ENCODE results near the gene SLC22A7. TPM values are rescaled to one million over a fixed set of nuclear protein-coding genes. Genes with fewer than 3 reads are reported as not detected.

SLC22A7 gene
- total RNA-seq, 6 experiments from 2014 or later: 145 to 348 (median 185) TPM

DNA sequence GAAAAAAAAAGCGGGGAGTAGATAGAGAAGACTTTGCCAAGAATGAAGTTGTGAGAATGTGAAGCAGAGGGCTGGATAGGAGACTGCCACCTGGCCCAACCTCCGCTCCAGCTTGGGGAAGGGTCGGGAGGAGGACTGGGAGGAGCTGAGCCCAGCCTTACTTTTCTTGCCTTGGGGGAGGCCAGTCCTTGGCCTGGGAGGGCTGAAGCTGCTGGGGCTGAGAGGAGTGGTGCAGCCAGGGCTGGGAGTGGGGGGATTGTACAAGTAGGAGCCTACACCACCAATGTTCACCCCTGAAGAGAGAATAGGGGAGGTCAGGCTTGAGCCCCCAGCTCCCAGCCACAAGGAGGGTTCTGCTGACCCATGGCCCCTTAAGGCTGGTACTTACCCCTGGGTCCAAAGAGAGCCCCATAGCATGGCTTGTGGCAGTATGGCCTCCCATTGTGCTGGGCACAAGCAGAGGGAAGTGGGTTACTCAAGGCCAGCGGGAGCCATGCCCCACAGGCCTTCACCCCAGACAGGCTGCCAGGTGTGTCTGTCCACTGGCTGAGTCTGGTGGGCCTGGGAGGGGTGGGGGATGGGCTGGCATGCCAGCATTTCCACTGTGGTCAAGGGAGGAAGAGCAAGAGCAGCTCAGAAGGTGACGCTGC is 9.5 kb downstream of the SLC22A7 start:
- peak; percentile 71 to 86 (median 74) for DNase-seq
- peak; percentile 44 to 70 (median 50) for ATAC-seq
- Histone ChIP-seq H3K4me3 (no peak overlapping the region), H3K27me3 (no peaks in the 10 kb centered on the region), H3K4me1 (peaks cover 0 to 28% (median 0%) of the 10 kb centered on the region in 4 donors), H3K9me3 (no peaks in the 10 kb centered on the region), H3K36me3 (peaks cover 0 to 22% (median 11%) of the 10 kb centered on the region in 4 donors), H3K27ac (peak overlapping the region; percentile 33 to 43 (median 42))
- intact Hi-C loops (cut with DNase I): no loop called here
- WGBS (ENCODE audit: insufficient coverage, low coverage, low lambda C conversion rate, missing lambda C conversion rate): 33% methylated on average over 3 of the region's 5 CpGs
- peak; percentile 29 for TF ChIP-seq POLR2A (IDR thresholded peaks at IDR 0.05)
- TF ChIP-seq, protein P1, sequence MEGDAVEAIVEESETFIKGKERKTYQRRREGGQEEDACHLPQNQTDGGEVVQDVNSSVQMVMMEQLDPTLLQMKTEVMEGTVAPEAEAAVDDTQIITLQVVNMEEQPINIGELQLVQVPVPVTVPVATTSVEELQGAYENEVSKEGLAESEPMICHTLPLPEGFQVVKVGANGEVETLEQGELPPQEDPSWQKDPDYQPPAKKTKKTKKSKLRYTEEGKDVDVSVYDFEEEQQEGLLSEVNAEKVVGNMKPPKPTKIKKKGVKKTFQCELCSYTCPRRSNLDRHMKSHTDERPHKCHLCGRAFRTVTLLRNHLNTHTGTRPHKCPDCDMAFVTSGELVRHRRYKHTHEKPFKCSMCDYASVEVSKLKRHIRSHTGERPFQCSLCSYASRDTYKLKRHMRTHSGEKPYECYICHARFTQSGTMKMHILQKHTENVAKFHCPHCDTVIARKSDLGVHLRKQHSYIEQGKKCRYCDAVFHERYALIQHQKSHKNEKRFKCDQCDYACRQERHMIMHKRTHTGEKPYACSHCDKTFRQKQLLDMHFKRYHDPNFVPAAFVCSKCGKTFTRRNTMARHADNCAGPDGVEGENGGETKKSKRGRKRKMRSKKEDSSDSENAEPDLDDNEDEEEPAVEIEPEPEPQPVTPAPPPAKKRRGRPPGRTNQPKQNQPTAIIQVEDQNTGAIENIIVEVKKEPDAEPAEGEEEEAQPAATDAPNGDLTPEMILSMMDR (IDR thresholded peaks at IDR 0.05): no peak

DNA sequence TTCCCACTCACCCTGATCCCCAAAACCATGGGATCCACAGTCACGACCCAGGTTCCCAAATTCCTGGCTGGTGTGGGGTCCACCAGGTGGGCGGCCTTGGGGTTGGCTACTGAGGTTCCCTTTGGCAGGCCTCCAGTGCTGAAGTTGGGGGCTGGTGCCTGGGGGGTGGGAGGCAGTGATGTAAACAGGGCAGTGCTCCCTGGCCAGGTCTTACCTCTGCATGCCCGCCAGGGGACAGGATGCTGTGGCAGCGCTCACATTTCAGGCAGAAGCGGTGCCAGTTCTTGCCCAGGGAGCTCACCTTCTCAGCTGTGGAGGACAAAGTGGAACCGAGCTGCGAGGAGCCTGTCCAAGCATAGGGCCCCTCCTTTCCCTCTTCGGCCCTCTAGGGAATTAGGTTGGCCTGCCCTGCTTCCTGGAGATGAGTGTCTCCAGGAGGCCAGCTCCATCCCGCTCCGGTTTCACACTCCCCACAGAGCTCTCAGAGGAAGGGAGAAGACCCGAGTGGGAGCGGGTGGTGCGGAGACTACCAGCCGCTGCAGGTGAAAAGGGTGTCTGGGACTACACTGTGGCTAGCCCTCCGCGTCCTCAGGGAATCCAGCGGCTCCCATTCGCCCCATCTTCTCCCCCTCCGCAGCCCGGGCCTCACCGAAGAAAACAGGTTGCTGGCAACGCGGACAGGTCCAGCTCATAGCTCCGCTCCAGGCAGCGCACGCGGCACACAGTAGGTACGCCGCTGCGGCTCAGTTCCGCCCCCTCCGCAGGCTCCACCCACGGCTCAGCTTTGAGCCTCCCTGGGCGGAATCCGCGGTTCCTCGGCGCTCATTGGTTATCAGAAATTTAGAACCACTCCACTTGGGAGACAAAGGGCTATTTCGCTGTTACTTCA is 10.3 kb downstream of the SLC22A7 start, which contains the start of gene CRIP3:
CRIP3 (minus strand) TSS at position 726 of the 889 bp plus-strand sequence; CDS start at position 692, 34 bp downstream.
- H3K27me3 ChIP-seq: no peaks in the 10 kb centered on the region
- intact Hi-C loops (cut with DNase I): no loop called here
- H3K4me3 ChIP-seq: peak within 1 kb of the TSS; percentile 29 to 47 (median 31)
- DNase-seq (peak; percentile 78 to 82 (median 81)), ATAC-seq (peak; percentile 62 to 75 (median 68))
- WGBS (ENCODE audit: insufficient coverage, low coverage, low lambda C conversion rate, missing lambda C conversion rate): 2% methylated on average over 14 of the region's 39 CpGs
- TF ChIP-seq POLR2A (IDR thresholded peaks at IDR 0.05): peak; percentile 48
- TF ChIP-seq, protein P1 (IDR thresholded peaks at IDR 0.05): peak; percentile 51 to 68 (median 54)
- H3K4me1 ChIP-seq: peaks cover 0 to 28% (median 0%) of the 10 kb centered on the region in 4 donors
- peak within 1 kb of the TSS; percentile 33 to 43 (median 42) for H3K27ac ChIP-seq
- no peaks in the 10 kb centered on the region for H3K9me3 ChIP-seq
- H3K36me3 ChIP-seq: peaks cover 0 to 15% (median 7%) of the 10 kb centered on the region in 4 donors

- Histone ChIP-seq H3K4me1 (peaks cover 0 to 26% (median 0%) of the 10 kb centered on the region in 4 donors), H3K27me3 (no peaks in the 10 kb centered on the region), H3K9me3 (no peaks in the 10 kb centered on the region), H3K36me3 (peaks cover 0 to 9% (median 3%) of the 10 kb centered on the region in 4 donors), H3K4me3 (peak overlapping the region; percentile 29 to 47 (median 31)), H3K27ac (peak overlapping the region in 1 of 3 donors; percentile 33)
- WGBS (ENCODE audit: insufficient coverage, low coverage, low lambda C conversion rate, missing lambda C conversion rate): 32% methylated on average over 8 of the region's 9 CpGs
- DNase-seq: no peak
- intact Hi-C loops (cut with DNase I): no loop called here
- no peak for TF ChIP-seq POLR2A (IDR thresholded peaks at IDR 0.05)
- TF ChIP-seq, protein P1 (IDR thresholded peaks at IDR 0.05): no peak
- ATAC-seq: no peak
These were observed 11.0 kb downstream of the SLC22A7 start for GRCh38 chr6:43308990-43309477.

GRCh38 chr6:43310134-43310533 is 12.1 kb downstream of the SLC22A7 start:
- Histone ChIP-seq H3K27ac (no peak overlapping the region), H3K9me3 (no peaks in the 10 kb centered on the region), H3K36me3 (no peaks in the 10 kb centered on the region), H3K27me3 (no peaks in the 10 kb centered on the region), H3K4me3 (no peak overlapping the region), H3K4me1 (peaks cover 0 to 22% (median 0%) of the 10 kb centered on the region in 4 donors)
- no peak for TF ChIP-seq POLR2A (IDR thresholded peaks at IDR 0.05)
- TF ChIP-seq, protein P1 (IDR thresholded peaks at IDR 0.05): no peak
- ATAC-seq (no peak), DNase-seq (no peak)
- intact Hi-C loops (cut with DNase I): no loop called here
- WGBS (ENCODE audit: insufficient coverage, low coverage, low lambda C conversion rate, missing lambda C conversion rate): 37% methylated on average over 2 of the region's 2 CpGs

Measured in right lobe of liver (tissue), 6 donors.